CD4-positive, alpha-beta T cell treated with Interleukin-4 for 4 hours (primary cell): ENCODE results near the gene ZNF486.
"Not testable (repeated sequence)": the region's sequence is repeated elsewhere in the genome, so short reads cannot be mapped to it uniquely, and the experiment has no call there.

Experiments
- DNase-seq: peaks from one replicate; pipeline ENCODE4 v3.0.0-alpha.2; 2020

ZNF486 gene

DNA sequence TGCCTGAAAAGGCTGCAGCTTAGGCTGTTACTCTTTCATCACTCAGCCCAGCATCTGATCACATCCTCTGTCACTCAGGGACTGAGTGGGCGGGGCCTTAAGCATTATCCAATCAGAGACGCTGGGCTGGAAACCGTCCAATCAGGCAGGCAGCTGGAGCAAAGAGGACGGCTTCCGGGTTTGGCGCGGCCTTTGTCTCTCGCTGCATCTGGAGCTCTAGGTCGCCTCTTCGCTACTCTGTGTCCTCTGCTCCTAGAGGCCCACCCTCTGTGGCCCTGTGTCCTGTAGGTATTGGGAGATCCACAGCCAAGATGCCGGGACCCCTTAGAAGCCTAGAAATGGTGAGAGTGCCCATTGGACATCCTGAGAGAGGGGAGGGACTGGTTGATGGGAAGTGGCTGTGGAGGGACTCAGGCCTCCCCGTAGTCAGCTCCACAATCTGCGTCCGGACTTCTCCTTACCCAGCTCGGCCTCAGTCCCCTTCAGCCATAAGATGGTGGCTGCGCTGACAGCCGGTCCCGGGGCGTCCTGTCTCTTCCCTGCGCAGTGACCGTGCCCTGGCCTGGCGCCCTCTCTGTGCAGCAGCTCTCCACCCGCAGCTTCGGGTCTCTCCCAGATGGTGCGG is at the start of gene ZNF486:
TSS of gene ZNF486 (plus strand) at position 195 of the 625 bp plus-strand sequence. CDS start at position 312, 117 bp downstream.
- DNase-seq: peak; percentile 94

DNA sequence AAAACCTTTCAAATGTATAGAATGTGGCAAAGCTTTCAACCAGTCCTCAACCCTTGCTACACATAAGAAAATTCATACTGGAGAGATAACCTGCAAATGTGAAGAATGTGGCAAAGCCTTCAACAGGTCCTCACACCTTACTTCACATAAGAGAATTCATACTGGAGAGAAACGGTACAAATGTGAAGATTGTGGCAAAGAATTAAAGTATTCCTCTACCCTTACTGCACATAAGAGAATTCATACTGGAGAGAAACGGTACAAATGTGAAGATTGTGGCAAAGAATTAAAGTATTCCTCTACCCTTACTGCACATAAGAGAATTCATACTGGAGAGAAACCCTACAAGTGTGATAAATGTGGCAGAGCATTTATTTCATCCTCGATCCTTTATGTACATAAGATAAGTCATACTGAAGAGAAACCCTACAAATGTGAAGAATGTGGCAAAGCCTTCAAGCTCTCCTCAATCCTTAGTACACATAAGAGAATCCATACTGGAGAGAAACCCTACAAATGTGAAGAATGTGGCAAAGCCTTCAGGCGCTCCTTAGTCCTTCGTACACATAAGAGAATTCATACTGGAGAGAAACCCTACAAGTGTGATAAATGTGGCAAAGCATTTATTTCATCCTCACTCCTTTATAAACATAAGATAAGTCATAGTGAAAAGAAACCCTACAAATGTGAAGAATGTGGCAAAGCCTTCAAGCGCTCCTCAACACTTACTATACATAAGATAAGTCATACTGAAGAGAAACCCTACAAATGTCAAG is 48.8 kb upstream of the ZNF486 start:
- DNase-seq: not testable (repeated sequence)

DNA sequence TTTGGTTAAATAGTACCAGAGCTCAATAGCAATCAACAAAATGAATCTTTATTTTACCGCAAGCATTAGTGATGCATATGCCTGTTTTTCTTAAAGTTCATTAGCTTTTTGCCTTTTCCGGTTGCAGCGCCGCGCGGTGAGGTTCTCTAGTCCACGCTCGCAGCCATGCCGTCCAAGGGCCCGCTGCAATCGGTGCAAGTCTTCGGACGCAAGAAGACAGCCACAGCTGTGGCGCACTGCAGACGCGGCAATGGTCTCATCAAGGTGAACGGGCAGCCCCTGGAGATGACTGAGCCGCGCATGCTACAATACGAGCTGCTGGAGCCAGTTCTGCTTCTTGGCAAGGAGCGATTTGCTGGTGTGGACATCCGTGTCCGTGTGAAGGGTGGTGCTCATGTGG is 42.1 kb upstream of the ZNF486 start:
- no peak for DNase-seq

DNA sequence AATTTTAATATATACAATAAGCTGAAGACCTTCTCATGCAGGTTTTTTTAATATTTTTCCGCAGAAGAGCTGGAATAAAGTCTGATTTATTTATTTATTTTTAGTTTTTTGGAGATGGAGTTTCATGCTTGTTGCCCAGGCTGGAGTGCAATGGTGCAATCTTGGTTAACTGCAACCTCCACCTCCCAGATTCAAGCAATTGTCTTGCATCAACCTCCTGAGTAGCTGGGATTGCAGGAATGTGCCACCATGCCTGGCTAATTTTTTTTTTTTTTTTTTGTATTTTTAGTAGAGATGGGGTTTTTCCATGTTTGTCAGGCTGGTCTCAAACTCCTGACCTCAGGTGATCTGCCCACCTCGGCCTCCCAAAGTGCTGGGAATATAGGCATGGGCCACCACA is 34.1 kb upstream of the ZNF486 start:
- not testable (repeated sequence) for DNase-seq

DNA sequence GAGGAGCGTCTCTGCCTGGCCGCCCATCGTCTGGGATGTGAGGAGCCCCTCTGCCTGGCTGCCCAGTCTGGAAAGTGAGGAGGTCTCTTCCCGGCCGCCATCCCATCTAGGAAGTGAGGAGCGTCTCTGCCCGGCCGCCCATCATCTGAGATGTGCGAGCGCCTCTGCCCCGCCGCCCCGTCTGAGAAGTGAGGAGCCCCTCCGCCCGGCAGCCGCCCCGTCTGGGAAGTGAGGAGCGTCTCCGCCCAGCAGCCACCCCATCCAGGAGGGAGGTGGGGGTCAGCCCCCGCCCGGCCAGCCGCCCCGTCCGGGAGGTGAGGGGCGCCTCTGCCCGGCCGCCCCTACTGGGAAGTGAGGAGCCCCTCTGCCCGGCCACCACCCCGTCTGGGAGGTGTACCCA is 29.3 kb upstream of the ZNF486 start:
- not testable (repeated sequence) for DNase-seq

DNA sequence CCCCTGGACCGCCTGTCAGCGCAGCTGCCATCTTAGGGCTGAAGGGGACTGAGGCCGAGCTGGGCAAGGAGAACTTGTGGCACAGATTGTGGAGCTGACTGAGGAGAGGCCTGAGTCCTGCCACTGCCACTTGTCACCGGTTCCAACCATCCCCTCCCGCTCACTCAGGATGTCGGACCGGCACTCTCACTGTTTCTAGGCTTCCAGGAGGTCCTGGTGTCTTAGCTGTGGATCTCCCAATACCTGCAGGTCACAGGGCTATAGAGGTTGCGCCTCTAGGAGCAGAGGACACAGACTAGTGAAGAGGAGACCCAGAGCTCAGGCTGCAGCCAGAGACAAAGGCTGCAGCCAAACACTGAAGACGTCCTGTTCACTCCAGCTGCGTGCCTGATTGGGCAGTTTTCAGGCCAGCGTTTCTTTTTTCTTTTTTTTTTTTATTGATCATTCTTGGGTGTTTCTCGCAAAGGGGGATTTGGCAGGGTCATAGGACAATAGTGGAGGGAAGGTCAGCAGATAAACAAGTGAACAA is 15.3 kb upstream of the ZNF486 start:
- no peak for DNase-seq

DNA sequence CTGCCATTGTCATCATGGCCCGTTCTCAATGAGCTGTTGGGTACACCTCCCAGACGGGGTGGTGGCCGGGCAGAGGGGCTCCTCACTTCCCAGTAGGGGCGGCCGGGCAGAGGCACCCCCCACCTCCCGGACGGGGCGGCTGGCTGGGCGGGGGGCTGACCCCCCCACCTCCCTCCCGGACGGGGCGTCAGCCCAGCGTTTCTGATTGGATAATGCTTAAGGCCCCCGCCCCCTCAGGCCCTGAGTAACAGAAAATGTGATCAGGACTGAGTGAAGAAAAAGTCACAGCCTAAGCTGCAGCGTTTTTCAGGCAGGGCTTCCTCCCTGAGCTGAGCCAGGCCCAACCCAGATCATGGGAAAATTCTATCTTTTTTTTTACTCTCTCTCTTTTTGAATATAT is 14.5 kb upstream of the ZNF486 start:
- not testable (repeated sequence) for DNase-seq

DNA sequence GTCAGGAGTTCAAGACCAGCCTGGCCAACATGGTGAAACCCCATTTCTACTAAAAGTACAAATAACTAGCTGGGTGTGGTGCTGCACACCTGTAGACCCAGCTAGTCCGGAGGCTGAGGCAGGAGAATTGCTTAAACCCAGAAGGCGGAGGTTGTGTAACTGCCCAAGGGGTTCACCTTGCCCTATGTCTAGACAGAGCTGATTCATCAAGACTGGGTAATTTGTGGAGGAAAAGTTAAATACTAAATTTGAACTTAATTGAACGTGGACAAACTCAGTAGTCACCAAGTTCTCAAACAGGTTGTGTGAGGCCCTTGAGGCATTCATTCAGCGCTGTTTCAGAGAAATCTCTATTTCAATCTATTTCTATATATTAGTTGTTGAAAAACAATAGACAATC is 13.7 kb upstream of the ZNF486 start:
- no peak for DNase-seq

DNA sequence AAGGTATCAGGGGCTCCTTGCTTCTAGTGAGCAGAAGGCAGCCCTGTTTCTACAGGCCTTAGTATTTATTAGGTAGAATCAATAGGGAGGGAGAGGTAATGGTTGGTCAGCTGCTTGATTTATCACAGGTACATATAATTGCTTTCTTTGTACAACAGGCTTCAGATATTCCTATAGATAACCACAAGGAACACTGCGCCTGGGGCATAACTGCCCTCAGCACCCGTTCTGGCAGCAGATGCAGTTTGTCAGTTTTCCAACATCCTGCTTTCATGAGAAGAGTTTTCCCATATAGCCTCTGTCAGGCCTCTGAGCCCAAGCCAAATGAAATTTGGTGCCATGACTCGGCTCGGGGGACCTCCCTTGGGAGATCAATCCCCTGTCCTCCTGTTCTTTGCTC is 12.4 kb upstream of the ZNF486 start:
- DNase-seq: no peak

DNA sequence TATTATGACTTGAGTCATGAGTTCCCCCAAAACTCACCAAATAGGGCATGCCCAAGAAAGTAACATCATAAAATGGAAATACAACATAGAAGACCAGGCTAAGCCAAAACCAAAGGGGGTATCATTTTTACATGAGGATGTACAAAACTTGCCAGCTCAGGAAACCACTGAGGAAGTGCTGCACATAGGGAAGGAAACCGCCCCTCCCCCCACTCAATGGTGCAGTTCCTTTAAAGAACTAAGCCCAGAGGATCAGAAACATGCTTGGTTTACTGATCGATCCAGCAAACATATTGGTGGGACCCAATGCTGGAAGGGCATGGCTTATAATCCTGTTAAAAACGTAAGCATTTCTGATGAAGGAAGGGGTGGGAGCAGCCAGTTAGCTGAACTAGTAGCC is 4.2 kb upstream of the ZNF486 start:
- DNase-seq: no peak

DNA sequence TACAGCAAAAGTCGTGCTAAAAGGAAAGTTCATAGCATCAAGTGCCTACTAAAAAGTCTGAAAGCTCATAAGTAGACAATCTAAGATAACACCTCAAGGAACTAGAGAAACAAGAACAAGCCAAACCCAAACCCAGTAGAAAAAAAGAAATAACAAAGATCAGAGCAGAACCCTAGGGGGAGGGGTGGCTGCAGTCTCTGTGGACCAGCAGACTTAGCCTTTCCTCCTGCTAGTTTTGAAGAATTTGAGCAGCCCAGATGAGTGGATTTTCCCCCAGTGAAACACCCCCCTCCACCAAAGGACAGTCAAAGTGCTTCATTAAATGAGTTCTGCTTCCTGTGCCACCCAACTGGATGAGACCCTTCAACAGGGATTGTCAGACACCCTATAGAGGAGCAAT is 2.6 kb upstream of the ZNF486 start:
- no peak for DNase-seq

DNA sequence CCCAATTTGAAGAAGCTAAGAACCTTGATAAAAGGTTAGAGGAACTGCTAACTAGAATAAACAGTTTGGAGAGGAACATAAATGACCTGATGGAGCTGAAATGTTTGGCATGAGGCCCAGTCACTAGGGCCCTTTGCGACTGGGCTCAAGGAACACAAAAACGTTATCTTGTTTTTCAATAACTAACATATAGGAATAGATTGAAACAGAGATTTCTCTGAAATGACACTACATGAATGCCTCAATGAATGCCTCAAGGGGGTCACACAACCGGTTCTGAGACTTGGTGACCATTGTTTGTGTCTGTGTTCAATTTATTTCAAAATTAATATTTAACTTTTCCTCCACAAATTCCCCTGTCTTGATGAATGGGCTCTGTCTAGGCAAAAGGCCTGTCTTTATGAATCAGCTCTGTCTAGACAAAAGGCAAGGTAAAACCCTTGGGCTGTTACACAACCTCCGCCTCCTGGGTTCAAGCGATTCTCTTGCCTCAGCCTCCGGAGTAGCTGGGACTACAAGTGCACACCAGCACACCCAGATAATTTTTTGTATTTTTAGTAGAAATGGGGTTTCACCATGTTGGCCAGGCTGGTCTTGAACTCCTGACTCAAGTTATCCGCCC is 932 bp upstream of the ZNF486 start:
- DNase-seq: no peak

DNA sequence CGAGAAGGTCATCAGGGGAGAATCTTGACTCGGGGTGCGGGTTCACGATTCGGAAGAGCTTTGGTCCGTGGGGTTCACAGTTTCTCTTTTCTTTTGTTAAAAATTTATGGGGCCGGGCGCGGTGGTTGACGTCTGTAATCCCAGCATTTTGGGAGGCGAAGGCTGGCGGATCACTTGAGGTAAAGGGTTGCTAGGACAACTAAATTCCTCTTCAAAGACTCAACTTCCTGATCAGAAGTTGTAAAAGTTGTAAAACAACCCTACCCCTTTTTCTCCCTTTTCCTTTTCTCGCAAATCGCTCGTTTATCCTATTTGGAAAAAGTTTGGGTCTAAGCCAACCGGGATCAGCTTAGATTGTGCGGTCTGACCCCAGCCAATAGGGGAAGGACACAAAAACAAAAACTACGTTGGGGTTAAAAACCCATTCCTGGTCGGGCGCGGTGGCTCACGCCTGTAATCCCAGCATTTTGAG is 673 bp downstream of the ZNF486 start:
- no peak for DNase-seq

DNA sequence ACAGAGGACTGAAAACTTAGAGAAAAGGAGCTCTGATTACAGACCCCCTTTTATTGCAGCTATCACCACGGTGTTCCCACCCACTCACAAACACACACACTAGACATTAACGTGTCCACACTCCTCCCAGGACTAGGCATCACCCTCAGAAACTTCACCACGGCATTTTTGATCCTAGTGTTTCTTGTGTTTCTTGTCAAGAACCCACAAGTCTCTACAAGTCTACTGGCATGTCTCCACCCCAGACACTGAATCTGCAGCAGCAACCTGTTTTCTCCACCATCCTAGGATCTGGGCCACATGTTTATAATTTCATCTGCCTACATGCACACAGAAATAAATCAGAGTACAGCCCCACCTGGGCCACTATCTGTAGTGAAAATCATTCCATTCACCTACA is 4.3 kb downstream of the ZNF486 start:
- DNase-seq: no peak

DNA sequence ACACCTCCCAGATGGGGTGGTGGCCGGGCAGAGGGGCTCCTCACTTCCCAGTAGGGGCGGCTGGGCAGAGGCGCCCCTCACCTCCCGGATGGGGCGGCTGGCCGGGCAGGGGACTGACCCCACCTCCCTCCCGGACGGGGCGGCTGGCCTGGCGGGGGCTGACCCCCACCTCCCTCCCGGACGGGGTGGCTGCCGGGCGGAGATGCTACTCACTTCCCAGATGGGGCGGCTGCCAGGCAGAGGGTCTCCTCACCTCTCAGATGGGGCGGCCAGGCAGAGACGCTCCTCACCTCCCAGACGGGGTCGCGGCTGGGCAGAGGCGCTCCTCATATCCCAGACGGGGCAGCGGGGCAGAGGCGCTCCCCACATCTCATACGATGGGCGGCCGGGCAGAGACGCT is 8.8 kb downstream of the ZNF486 start:
- not testable (repeated sequence) for DNase-seq

DNA sequence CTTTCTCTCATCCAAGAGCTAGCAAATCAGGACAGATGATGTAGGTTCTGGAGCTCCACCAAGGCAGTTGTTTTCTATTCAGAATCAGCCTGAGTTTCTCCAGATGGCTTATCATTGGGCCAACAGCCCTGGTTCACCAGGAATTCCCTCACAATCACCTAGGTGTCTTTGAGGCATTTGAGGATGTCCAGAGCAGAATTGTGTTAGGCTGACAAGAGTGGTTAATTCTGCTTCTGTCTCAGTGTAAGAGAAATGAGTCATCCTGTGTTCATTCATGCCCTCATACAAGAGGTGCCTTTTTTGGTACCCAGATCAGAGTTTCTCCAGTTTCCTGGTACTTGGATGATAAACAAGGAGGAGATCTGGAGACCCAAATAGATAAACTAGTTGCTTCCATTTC is 12.9 kb downstream of the ZNF486 start:
- not testable (repeated sequence) for DNase-seq

DNA sequence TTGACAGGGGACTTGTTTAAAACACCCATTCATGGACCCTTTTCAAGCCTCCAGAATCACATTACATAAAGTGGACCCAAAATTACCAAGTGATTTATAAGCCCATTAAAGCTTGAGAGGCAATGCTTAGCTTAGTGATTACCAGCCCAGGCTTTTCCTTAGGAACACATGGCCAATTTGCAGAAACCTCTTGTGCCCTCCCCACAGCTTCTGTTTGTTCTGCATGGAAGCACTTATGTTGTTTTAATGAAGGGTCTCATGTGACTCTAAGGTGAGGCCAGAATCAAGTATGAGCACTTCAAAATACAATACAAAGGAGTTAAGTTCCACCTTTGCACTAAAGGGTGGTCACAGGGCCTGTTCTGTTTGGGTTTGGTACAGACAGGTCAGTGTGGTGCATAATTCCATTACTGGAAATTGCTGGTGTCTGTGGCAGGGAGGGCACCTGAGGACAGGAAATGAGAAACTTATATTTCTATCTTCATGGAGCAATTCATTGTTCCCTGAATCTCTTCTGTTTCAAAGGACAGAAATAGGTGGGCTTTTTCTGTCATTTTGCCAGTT is 15.3 kb downstream of the ZNF486 start:
- no peak for DNase-seq

DNA sequence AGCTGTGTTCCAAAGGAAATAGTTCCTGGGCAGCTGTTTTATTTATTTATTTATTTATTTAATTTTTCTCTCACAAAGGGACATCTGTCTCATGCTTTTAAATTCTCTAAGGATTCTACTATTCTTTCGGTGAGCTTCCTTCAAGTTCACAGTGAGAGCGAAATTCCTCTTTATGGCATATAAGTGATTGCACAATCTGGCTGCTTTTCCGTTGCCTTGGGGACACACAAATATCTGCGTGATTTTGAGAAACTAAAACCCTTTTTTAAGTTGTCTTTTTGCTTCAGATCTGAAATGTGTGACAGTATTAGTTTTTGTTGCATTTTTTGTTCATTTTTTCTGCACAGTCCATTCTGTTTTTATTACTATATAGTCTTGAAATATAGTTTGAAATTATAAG is 19.2 kb downstream of the ZNF486 start:
- DNase-seq: no peak

DNA sequence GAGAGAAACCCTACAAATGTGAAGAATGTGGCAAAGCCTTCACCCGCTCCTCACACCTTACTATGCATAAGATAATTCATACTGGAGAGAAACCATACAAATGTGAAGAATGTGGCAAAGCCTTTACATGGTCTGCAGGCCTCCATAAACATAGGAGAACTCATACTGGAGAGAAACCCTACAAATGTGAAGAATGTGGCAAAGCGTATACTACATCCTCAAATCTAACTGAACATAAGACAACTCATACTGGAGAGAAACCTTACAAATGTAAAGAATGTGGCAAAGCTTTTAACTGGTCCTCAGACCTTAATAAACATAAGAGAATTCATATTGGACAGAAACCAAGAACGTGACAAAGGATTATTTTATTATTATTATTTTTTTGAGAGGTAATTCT is 30.7 kb downstream of the ZNF486 start:
- no peak for DNase-seq

DNA sequence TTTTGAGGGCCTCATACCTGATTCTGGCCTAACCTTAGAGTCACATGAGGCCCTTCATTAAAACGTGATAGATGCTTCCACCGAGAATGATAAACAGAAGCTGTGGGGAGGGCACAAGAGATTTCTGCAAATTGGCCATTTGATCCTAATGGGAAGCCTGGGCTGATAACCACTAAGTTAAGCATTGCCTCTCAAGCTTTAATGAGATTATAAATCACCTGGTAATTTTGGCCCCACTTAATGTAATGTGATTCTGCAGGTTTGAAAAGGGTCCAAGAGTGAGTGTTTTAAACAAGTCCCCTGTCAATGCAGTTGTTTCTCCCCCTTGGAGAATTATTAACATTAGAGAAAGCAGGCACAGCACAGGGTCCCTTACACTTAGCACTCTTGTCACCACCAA is 42.0 kb downstream of the ZNF486 start:
- DNase-seq: no peak

DNA sequence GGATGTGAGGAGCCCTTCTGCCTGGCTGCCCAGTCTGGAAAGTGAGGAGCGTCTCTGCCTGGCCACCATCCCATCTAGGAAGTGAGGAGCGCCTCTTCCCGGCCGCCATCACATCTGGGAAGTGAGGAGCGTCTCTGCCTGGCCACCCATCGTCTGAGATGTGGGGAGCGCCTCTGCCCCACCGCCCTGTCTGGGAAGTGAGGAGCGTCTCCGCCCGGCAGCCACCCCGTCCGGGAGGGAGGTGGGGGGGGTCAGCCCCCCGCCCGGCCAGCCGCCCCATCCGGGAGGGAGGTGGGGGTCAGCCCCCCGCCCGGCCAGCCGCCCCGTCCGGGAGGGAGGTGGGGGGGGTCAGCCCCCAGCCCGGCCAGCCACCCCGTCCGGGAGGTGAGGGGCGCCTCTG is 47.4 kb downstream of the ZNF486 start:
- DNase-seq: not testable (repeated sequence)

DNA sequence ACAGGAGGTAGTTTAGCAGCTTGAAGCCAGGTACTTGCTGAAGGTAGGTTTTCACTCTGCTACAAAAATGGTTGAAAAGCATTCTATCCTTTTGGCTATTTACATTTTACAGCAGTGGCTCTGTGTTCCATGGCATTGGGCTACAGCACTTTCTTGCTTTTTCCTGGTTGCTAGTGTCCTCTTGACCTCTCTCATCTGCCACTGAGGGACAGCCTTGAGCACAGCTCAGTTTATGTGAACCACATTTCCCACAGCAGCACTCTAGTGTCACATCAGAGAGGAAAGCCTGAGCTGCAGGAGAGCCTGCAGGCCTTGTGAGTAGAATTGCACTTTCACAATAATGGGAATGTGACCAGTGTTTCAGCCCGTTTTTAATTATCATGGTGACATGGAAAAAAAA is 54.6 kb downstream of the ZNF486 start:
- not testable (repeated sequence) for DNase-seq

DNA sequence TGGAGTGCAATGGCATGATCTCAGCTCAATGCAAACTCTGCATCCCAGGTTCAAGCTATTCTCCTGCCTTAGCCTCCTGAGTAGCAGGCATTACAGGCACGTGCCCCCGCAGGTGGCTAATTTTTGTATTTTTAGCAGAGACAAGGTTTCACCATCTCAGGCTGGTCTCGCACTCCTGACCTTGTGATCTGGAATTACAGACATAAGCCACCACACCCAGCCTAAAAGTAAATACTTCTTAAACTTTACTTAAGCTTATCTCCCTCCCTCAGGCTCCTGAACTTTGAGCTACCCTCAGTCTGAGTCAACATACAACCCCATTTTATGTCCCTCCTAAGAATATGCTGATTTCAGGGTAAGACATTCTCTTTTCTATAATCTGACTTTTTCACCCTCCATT is 66.1 kb downstream of the ZNF486 start:
- DNase-seq: no peak

DNA sequence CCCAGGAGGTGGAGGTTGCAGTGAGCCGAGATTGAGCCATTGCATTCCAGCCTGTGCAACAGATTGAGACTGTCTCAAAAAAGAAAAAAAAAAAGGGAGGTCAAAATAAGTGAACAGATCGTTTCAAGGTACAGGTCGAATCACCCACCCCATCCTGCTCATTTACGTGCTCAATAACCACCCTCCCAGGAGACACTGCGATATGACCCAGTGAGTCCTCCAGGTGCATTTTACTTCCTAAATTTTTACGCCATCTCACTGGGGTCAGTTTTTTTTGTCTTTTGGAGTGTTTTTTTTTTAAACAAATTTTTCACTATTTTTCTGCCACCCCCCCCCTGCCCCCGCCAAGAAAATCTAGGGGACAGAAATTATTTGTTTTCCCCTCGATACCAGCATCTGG is 68.1 kb downstream of the ZNF486 start:
- no peak for DNase-seq
